ENCODE results near the gene ZNF883. TPM values are rescaled to one million over a fixed set of nuclear protein-coding genes. Genes with fewer than 3 reads are reported as not detected.

ZNF883 gene
- total and polyA plus RNA-seq, 2 of the 8 experiments (the other 6 are each of a cell fraction or from before 2014, with no cell fraction given): 6.1 to 20.2 TPM

GRCh38 chr9:112917047-112917986, 94.7 kb downstream of the ZNF883 start:
- H3K56ac ChIP-seq (replicated peaks; ENCODE audit: insufficient read length, low read depth, low read length): no peak overlapping the region
- H4K91ac ChIP-seq (replicated peaks; ENCODE audit: insufficient read length, low read length): no peak overlapping the region
- no peaks in the 10 kb centered on the region for H3K4me1 ChIP-seq (replicated peaks in 1 of 4; ENCODE audit: control insufficient read depth in 3 of 4, insufficient read depth in 4 of 4, low read length in 3 of 4)
- DNase-seq (ENCODE audit: low read depth in 1 of 2, low spot score in 2 of 2) (no peak), FAIRE-seq (no peak)
- H3K27ac ChIP-seq (ENCODE audit: low read depth, low read length): no peak overlapping the region
- ChIA-PET CTCF (ENCODE audit: partially characterized antibody) (interaction anchor here (0.9 to 6.4 kb wide), 6 partner anchors 8 to 54 kb away, joined by 3 to 43 read pairs (median 3); no protein-coding TSS in a partner anchor), POLR2A (ENCODE audit: partially characterized antibody) (no interaction called here)
- peaks cover 1 to 5% of the 10 kb centered on the region in 2 experiments; a peak in 3 of 4 replicates for H3K9me3 ChIP-seq (ENCODE audit: insufficient read depth in 2 of 2, low read depth in 1 of 2, low read length in 1 of 2)
- no peak overlapping the region for H4K5ac ChIP-seq (ENCODE audit: insufficient read length, low read depth, low read length)
- no peaks in the 10 kb centered on the region for H4K20me1 ChIP-seq (replicated peaks in 1 of 2; ENCODE audit: control insufficient read depth in 1 of 2, insufficient read depth in 2 of 2, low read length in 2 of 2)
- H3K79me1 ChIP-seq (ENCODE audit: low read depth, low read length): no peaks in the 10 kb centered on the region
- H3K23me2 ChIP-seq (ENCODE audit: low read depth, low read length): no peaks in the 10 kb centered on the region
- H3K4me2 ChIP-seq (ENCODE audit: insufficient read depth in 1 of 2, low read depth in 2 of 2, low read length in 2 of 2): no peak overlapping the region
- no peak overlapping the region for H2BK15ac ChIP-seq (ENCODE audit: low read length)
- H2BK5ac ChIP-seq (ENCODE audit: low read depth, low read length): no peak overlapping the region
- no peaks in the 10 kb centered on the region for H3K36me3 ChIP-seq (ENCODE audit: control insufficient read depth in 2 of 4, insufficient read depth in 4 of 4, low read length in 3 of 4)
- H2BK12ac ChIP-seq (ENCODE audit: low read depth, low read length): no peak overlapping the region
- WGBS, 2 experiments (ENCODE audit: extremely low coverage in 1 of 2, insufficient coverage in 1 of 2, insufficient read length in 1 of 2, insufficient replicate concordance in 2 of 2, low coverage in 1 of 2, low lambda C conversion rate in 2 of 2, missing lambda C conversion rate in 1 of 2): 58% methylated on average over 1 of the region's 1 CpG; no CpG with 5 or more reads in 1 of the 2 experiments
- H3K4ac ChIP-seq (replicated peaks; ENCODE audit: insufficient read length, low read depth, low read length): no peak overlapping the region
- no peaks in the 10 kb centered on the region for H3K79me2 ChIP-seq (ENCODE audit: control insufficient read depth in 1 of 2, insufficient read depth in 2 of 2, low read length in 2 of 2)
- H2BK120ac ChIP-seq (replicated peaks; ENCODE audit: low read depth, low read length): no peak overlapping the region
- peaks cover 0 to 5% (median 2%) of the 10 kb centered on the region in 4 experiments; a peak in 3 of 7 replicates for H3K27me3 ChIP-seq (replicated peaks in 1 of 4; ENCODE audit: control insufficient read depth in 3 of 4, extremely low read depth in 1 of 4, insufficient read depth in 3 of 4, low read length in 3 of 4)
- no peak overlapping the region for H2AK5ac ChIP-seq (ENCODE audit: low read depth, low read length)
- H3K18ac ChIP-seq (ENCODE audit: extremely low read depth, low read length): no peak overlapping the region
- H3K4me3 ChIP-seq (ENCODE audit: extremely low read depth in 1 of 4, insufficient read depth in 2 of 4, low read depth in 3 of 4, low read length in 4 of 4): no peak overlapping the region
- H3K9ac ChIP-seq (replicated peaks in 1 of 4; ENCODE audit: extremely low read depth in 1 of 4, low read depth in 3 of 4, low read length in 3 of 4): no peak overlapping the region
- no peak overlapping the region for H3K14ac ChIP-seq (ENCODE audit: insufficient read length)
- H4K8ac ChIP-seq (ENCODE audit: extremely low read depth, insufficient read depth, low read length): no peak overlapping the region
- no peak overlapping the region for H3K23ac ChIP-seq (ENCODE audit: insufficient read length)
- no peak overlapping the region for H2BK20ac ChIP-seq (ENCODE audit: low read length)
- no peak overlapping the region for H2AFZ ChIP-seq (ENCODE audit: low read length)
- TF ChIP-seq EZH2 (IDR thresholded peaks at IDR 0.05; ENCODE audit: low read depth, low read length, severe bottlenecking) (no peak), SIX5 (IDR thresholded peaks at IDR 0.05; ENCODE audit: low read depth, low read length) (no peak), SIRT6 (IDR thresholded peaks at IDR 0.05; ENCODE audit: low read length) (no peak), ATF3 (IDR thresholded peaks at IDR 0.05; ENCODE audit: insufficient read depth, low read depth, low read length) (no peak), JUN (IDR thresholded peaks at IDR 0.05; ENCODE audit: low read depth, low read length) (no peak), SP2 (IDR thresholded peaks at IDR 0.05; ENCODE audit: low read length) (no peak), YY1 (IDR thresholded peaks at IDR 0.05; ENCODE audit: low read depth, low read length) (no peak), GABPA (IDR thresholded peaks at IDR 0.05; ENCODE audit: borderline replicate concordance, insufficient read depth, low read length) (no peak), SP4 (IDR thresholded peaks at IDR 0.05; ENCODE audit: low read length) (no peak), ASH2L (IDR thresholded peaks at IDR 0.05; ENCODE audit: low read length) (no peak)
- TF ChIP-seq, protein P1, sequence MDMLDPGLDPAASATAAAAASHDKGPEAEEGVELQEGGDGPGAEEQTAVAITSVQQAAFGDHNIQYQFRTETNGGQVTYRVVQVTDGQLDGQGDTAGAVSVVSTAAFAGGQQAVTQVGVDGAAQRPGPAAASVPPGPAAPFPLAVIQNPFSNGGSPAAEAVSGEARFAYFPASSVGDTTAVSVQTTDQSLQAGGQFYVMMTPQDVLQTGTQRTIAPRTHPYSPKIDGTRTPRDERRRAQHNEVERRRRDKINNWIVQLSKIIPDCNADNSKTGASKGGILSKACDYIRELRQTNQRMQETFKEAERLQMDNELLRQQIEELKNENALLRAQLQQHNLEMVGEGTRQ (IDR thresholded peaks at IDR 0.05; ENCODE audit: low read length): no peak
